C4-2B (cell line): ENCODE measurements around the gene IFNG.

ENCODE experiments used
- ZFX ChIP-seq: fragments of 450-650 bp; IDR thresholded peaks from 2 replicates; pipeline ENCODE4 v1.6.1; 2017
- TF ChIP-seq, protein P1 (sequence below): fragments of 450-650 bp; conservative IDR thresholded peaks from 2 replicates; pipeline ENCODE4 v1.5.1; 2017; ENCODE audit warnings: mild to moderate bottlenecking

DNA sequence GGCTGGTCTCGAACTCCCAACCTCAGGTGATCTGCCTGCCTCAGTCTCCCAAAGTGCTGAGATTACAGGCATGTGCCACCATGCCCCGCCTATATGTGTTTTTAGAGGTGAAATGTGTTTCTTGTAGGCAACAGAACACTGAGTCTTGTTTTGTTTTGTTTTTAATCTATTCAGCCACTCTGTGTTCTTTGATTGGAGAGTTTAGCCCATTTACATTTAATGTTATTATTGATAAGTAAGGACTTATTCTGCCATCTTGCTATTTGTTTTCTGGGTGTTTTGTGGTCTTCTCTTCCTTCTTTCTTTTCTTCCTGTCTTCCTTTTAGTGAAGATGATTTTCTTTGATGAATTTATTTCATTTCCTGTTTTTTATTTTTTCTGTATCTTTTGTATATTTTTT lies 29.6 kb downstream of the IFNG start:
- TF ChIP-seq, protein P1, sequence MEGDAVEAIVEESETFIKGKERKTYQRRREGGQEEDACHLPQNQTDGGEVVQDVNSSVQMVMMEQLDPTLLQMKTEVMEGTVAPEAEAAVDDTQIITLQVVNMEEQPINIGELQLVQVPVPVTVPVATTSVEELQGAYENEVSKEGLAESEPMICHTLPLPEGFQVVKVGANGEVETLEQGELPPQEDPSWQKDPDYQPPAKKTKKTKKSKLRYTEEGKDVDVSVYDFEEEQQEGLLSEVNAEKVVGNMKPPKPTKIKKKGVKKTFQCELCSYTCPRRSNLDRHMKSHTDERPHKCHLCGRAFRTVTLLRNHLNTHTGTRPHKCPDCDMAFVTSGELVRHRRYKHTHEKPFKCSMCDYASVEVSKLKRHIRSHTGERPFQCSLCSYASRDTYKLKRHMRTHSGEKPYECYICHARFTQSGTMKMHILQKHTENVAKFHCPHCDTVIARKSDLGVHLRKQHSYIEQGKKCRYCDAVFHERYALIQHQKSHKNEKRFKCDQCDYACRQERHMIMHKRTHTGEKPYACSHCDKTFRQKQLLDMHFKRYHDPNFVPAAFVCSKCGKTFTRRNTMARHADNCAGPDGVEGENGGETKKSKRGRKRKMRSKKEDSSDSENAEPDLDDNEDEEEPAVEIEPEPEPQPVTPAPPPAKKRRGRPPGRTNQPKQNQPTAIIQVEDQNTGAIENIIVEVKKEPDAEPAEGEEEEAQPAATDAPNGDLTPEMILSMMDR = no peak
- no peak for TF ChIP-seq ZFX
